IPS-NIHi7 (cell line): ENCODE data around the gene ADAMTS13.

Source experiments
- DNase-seq: peaks from one replicate; pipeline ENCODE4 v3.0.0; 2012; ENCODE audit warnings: mixed read lengths; ENCODE audit errors: extremely low spot score

Gene ADAMTS13

DNA sequence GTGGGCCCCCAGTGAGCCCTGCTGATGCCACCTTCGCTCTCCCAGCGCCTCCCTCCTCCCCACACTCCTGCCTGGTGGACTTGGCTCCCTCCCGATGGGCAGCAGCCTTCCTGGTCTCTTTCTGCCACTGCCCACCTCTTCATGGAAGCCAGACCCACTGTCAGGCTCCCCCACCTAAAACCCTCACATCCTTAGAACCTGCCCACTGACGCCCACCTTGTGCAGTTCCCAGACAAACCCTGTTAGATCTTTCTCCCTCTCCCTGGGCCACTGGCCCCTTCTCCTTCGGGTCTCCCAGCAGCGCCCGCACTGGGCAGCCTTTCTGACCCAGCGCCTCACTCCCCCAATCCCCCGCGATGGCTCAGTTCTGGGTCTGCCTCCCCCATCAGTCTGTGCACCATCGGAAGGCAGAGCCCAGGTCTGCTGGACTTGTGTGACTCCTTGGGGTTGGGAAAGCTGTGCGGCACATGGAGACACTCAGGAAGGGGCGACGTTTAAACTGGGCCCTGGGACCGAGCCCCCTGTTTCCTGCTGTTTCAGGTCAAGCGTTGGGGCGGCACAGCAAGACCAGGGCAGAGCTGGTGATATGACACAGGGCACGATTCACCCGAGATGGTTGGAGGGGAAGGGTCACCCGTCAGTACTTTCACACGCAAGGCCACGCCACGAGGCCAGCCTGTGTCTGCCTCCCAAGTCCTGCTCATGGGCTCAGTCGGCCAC is 85.2 kb downstream of the ADAMTS13 start:
- DNase-seq, result no peak

GRCh38 chr9:133508046-133508445 is 85.9 kb downstream of the ADAMTS13 start:
- no peak for DNase-seq
